GM12878 (cell line): ENCODE data around the gene SFXN2. TPM values are rescaled to one million over a fixed set of nuclear protein-coding genes. Genes with fewer than 3 reads are reported as not detected.

Source experiments
- ATAC-seq: fragments of 200-7000 bp; cut with Tn5 transposase; 3 replicates; pipeline ENCODE4 v1.9.1; 2020; ENCODE audit warnings: mild to moderate bottlenecking, moderate library complexity
- BruUV-seq: library from RNA; stranded (reverse); fragments of 400-500 nt; replicated peaks from 2 replicates; lab custom pipeline; 2021; lab: Mats Ljungman, UMichigan
- CTCF ChIA-PET: fragments of 300-600 bp; sonication (Branson Sonifier 250); formaldehyde crosslinking; extraction: SDS; loops from one replicate; lab custom pipeline; 2021; ENCODE audit warnings: inconsistent platforms; lab: Yijun Ruan, JAX
- POLR2A ChIA-PET: fragments of 350-600 bp; formaldehyde crosslinking; extraction: SDS; loops from one replicate; lab custom pipeline; 2021; ENCODE audit warnings: inconsistent platforms; lab: Charles Lee
- RAD21 ChIA-PET: fragments of 300-600 bp; sonication (Branson Sonifier 250); formaldehyde crosslinking; loops from one replicate; lab custom pipeline; 2023; ENCODE audit warnings: antibody characterized with exemption; ENCODE audit not compliant: unreplicated experiment; lab: Charles Lee
- SMC1A ChIA-PET: fragments of 300-600 bp; sonication (Branson Sonifier 250); formaldehyde crosslinking; loops from one replicate; lab custom pipeline; 2023; ENCODE audit not compliant: unreplicated experiment, uncharacterized antibody; lab: Charles Lee
- DNase-seq: peaks from one replicate; pipeline ENCODE4 v3.0.0-alpha.2; 2011; ENCODE audit warnings: low read depth, low spot score
- FAIRE-seq: peaks from 3 replicates; lab custom pipeline; 2011; peaks lifted over from hg19 to GRCh38; lab: Jason Lieb, UNC
- H2AFZ ChIP-seq: 2 replicates; pipeline ENCODE4 v1.6.0; 2011; ENCODE audit warnings: low read depth, low read length, control low read depth; ENCODE audit not compliant: control insufficient read depth
- H3K27ac ChIP-seq: 2 replicates; pipeline ENCODE4 v1.5.1; 2011; ENCODE audit warnings: control low read depth; ENCODE audit not compliant: control insufficient read depth, insufficient read depth
- H3K27me3 ChIP-seq, 2 experiments: replicated peaks in 1 of 2; 2 replicates each; pipeline versions ENCODE4 v1.6.0 to v1.6.1; 2011; ENCODE audit warnings: low read length in 1 of 2; ENCODE audit not compliant: control insufficient read depth in 2 of 2, insufficient read depth in 2 of 2
- H3K36me3 ChIP-seq, 2 experiments: 2 replicates each; pipeline ENCODE4 v1.5.1; 2011; ENCODE audit warnings: low read length in 1 of 2; ENCODE audit not compliant: control insufficient read depth in 2 of 2, insufficient read depth in 2 of 2
- H3K4me1 ChIP-seq: 2 replicates; pipeline ENCODE4 v1.6.1; 2011; ENCODE audit warnings: mild to moderate bottlenecking, low read length, moderate library complexity, mixed read lengths; ENCODE audit not compliant: control insufficient read depth, insufficient read depth
- H3K4me2 ChIP-seq: 2 replicates; pipeline ENCODE4 v1.6.0; 2011; ENCODE audit warnings: control low read depth; ENCODE audit not compliant: control insufficient read depth, insufficient read depth
- H3K4me3 ChIP-seq: fragments of 200-600 bp; sonication (generic); 2 replicates; pipeline ENCODE4 v1.5.1; 2016
- H3K79me2 ChIP-seq: 2 replicates; pipeline ENCODE4 v1.6.0; 2011; ENCODE audit warnings: low read length; ENCODE audit not compliant: control insufficient read depth, insufficient read depth
- H3K9ac ChIP-seq: 2 replicates; pipeline ENCODE4 v1.8.0; 2011; ENCODE audit warnings: low read length, control low read depth, mixed read lengths; ENCODE audit not compliant: control insufficient read depth, insufficient read depth
- H3K9me3 ChIP-seq: replicated peaks from 3 replicates; pipeline ENCODE4 v1.5.1; 2011; ENCODE audit warnings: mild to moderate bottlenecking, low read length; ENCODE audit not compliant: control insufficient read depth, insufficient read depth
- H4K20me1 ChIP-seq: 2 replicates; pipeline ENCODE4 v1.6.0; 2011; ENCODE audit not compliant: control insufficient read depth, insufficient read depth
- CBFB ChIP-seq: IDR thresholded peaks from 2 replicates; pipeline ENCODE4 v1.6.1; 2016; ENCODE audit warnings: antibody characterized with exemption, low read depth
- CREM ChIP-seq: IDR thresholded peaks from 2 replicates; pipeline ENCODE4 v1.6.1; 2014; ENCODE audit warnings: antibody characterized with exemption, low read depth
- EGR1 ChIP-seq, 2 experiments: IDR thresholded peaks; 1 replicate in 1 of 2; 2 replicates in 1 of 2; pipeline ENCODE4 v1.6.1; 2011 to 2012; ENCODE audit warnings: low read depth in 2 of 2, low read length in 2 of 2, borderline replicate concordance in 1 of 2, mild to moderate bottlenecking in 1 of 2, moderate library complexity in 1 of 2
- ESRRA ChIP-seq: IDR thresholded peaks from 2 replicates; pipeline ENCODE4 v1.6.1; 2012; ENCODE audit warnings: mild to moderate bottlenecking, low read length, improper control_type of control experiment
- FOXK2 ChIP-seq: fragments of 450-650 bp; IDR thresholded peaks from 2 replicates; pipeline ENCODE4 v1.6.1; 2017; ENCODE audit warnings: mild to moderate bottlenecking, moderate library complexity
- HDAC6 ChIP-seq: fragments of 200-600 bp; sonication (generic); IDR thresholded peaks from one replicate; pipeline ENCODE4 v1.8.0; 2017; ENCODE audit warnings: antibody characterized with exemption; ENCODE audit not compliant: unreplicated experiment
- NFIC ChIP-seq: IDR thresholded peaks from 2 replicates; pipeline ENCODE4 v1.6.1; 2012; ENCODE audit warnings: low read depth, mild to moderate bottlenecking, inconsistent platforms, low read length, moderate library complexity
- POU2F2 ChIP-seq: IDR thresholded peaks from 3 replicates; pipeline ENCODE4 v1.6.1; 2011; ENCODE audit warnings: low read depth, mild to moderate bottlenecking, low read length, borderline replicate concordance
- SPI1 ChIP-seq: IDR thresholded peaks from 2 replicates; pipeline ENCODE4 v1.6.1; 2011; ENCODE audit warnings: low read depth, mild to moderate bottlenecking, low read length, moderate library complexity, borderline replicate concordance; ENCODE audit not compliant: insufficient read depth
- SRF ChIP-seq, 2 experiments: IDR thresholded peaks; 2 replicates each; pipeline ENCODE4 v1.6.1; 2011; ENCODE audit warnings: low read depth in 2 of 2, low read length in 2 of 2, mild to moderate bottlenecking in 1 of 2, moderate library complexity in 1 of 2
- SUZ12 ChIP-seq: fragments of 200-600 bp; sonication (generic); IDR thresholded peaks from one replicate; pipeline ENCODE4 v1.6.1; 2018; ENCODE audit warnings: antibody characterized with exemption, mild to moderate bottlenecking; ENCODE audit not compliant: unreplicated experiment
- TCF7 ChIP-seq: IDR thresholded peaks from 2 replicates; pipeline ENCODE4 v1.6.1; 2014; ENCODE audit warnings: antibody characterized with exemption, borderline replicate concordance
- ZNF207 ChIP-seq: fragments of 450-650 bp; IDR thresholded peaks from 2 replicates; pipeline ENCODE4 v1.6.1; 2014; ENCODE audit warnings: antibody characterized with exemption, mild to moderate bottlenecking, borderline replicate concordance
- ZNF384 ChIP-seq: IDR thresholded peaks from 2 replicates; pipeline ENCODE4 v1.6.1; 2012; ENCODE audit warnings: low read depth, mild to moderate bottlenecking, low read length, improper control_type of control experiment, borderline replicate concordance
- ZZZ3 ChIP-seq: IDR thresholded peaks from 2 replicates; pipeline ENCODE4 v1.6.1; 2011; ENCODE audit warnings: low read depth; ENCODE audit not compliant: control insufficient read depth, insufficient read length
- WGBS: methylation state at CpG from one replicate; pipeline ENCODE4 v1.1.6; 2016; ENCODE audit warnings: low lambda C conversion rate; ENCODE audit not compliant: insufficient replicate concordance, insufficient coverage; ENCODE audit errors: missing lambda C conversion rate; 5-methylcytosine and 5-hydroxymethylcytosine counted together
- in situ Hi-C: fragments of 300-500 bp; cut with MboI; formaldehyde crosslinking; loops from 9 replicates; pipeline ENCODE4 v1.14.3; 2018; ENCODE audit warnings: mixed read lengths
- intact Hi-C: fragments of 100-400 bp; cut with micrococcal nuclease; formaldehyde crosslinking; loops from one replicate; pipeline ENCODE4 v1.14.2; 2022; ENCODE audit not compliant: unreplicated experiment
- polyA plus RNA-seq, 11 experiments: library from polyadenylated mRNA; depleted of rRNA in 4 of 11; unstranded in 6 of 11; stranded (reverse) in 5 of 11; fragments of >200 nt; fragmentation: Nextera tagmentation in 4 of 11; fragmentation: Illumina TruSeq in 1 of 11; extraction: Ambion mirVana in 4 of 11; extraction: Trizol in 1 of 11; gene quantifications; 1 replicate in 1 of 11; 2 replicates in 10 of 11; pipeline versions ENCODE4 v1.2.1 to v1.2.3, GENCODE V29; 2011 to 2016; ENCODE audit warnings: inconsistent platforms in 2 of 11, missing spikeins in 2 of 11, low read depth in 1 of 11
- total RNA-seq, 4 experiments: library from RNA; depleted of rRNA in 3 of 4; stranded (reverse); fragments of >200 nt in 3 of 4; fragmentation: Illumina TruSeq in 1 of 4; extraction: Trizol in 1 of 4; gene quantifications; 2 replicates each; pipeline versions ENCODE4 v1.2.1 to v1.2.3, GENCODE V29; 2013 to 2021
- TF ChIP-seq, protein P1 (sequence below): IDR thresholded peaks from 2 replicates; pipeline ENCODE4 v1.6.1; 2012; ENCODE audit warnings: low read depth, low read length, improper control_type of control experiment
- TF ChIP-seq, protein P2 (sequence below): IDR thresholded peaks from 2 replicates; pipeline ENCODE4 v1.6.1; 2011; ENCODE audit warnings: low read depth, low read length, improper control_type of control experiment, borderline replicate concordance
- TF ChIP-seq, protein P3 (sequence below): fragments of 450-650 bp; IDR thresholded peaks from 2 replicates; pipeline ENCODE4 v1.6.1; 2017; ENCODE audit warnings: mild to moderate bottlenecking, moderate library complexity
- TF ChIP-seq, protein P4 (sequence below), 3 experiments: IDR thresholded peaks in 2 of 3; conservative IDR thresholded peaks in 1 of 3; 2 replicates each; pipeline ENCODE4 v1.5.1; 2011; ENCODE audit warnings: low read depth in 3 of 3, low read length in 3 of 3, mild to moderate bottlenecking in 3 of 3, control low read depth in 2 of 3, moderate library complexity in 2 of 3, inconsistent platforms in 1 of 3, mixed read lengths in 1 of 3; ENCODE audit not compliant: control insufficient read depth in 2 of 3, insufficient read depth in 1 of 3; ENCODE audit errors: extremely low read depth in 1 of 3

SFXN2 gene
- total and polyA plus RNA-seq, 10 of the 15 experiments (the other 5 are each of a cell fraction or from before 2014, with no cell fraction given): 8.8 to 22.5 (median 18.5) TPM

DNA sequence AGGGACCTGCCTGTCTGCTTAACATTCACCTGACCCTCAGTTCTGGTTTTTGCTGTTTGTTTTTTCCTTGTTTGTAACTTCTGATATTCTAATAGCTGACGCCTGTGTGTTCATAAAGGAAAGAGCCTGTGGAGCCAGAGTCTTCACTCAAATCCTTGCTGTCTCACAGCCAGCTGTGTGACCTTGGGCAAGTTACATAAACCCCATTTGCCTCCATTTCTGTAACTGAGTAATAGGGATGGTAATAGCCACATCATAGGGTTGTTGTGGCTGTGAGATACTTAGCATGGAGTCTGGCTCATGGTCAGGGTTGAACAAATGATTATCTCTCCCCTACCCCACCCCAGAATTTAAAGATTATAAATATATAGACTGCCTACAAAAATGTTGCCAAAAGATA is 56.4 kb downstream of the SFXN2 start:
- FAIRE-seq (no peak), ATAC-seq (no peak), DNase-seq (no peak)
- Histone ChIP-seq H3K27ac (no peak overlapping the region), H3K79me2 (peaks cover 9% of the 10 kb centered on the region), H3K36me3 (no peaks in the 10 kb centered on the region), H2AFZ (no peak overlapping the region), H3K9me3 (no peaks in the 10 kb centered on the region), H3K4me1 (peaks cover 22% of the 10 kb centered on the region), H3K4me3 (no peak overlapping the region), H3K4me2 (no peak overlapping the region), H3K9ac (no peak overlapping the region), H4K20me1 (no peaks in the 10 kb centered on the region), H3K27me3 (no peaks in the 10 kb centered on the region)
- ChIA-PET SMC1A (no interaction called here), POLR2A (no interaction called here), RAD21 (interaction anchor here (0.7 kb wide), 1 partner anchor 17 kb away, joined by 3 read pairs; no protein-coding TSS in a partner anchor), CTCF (interaction anchor here (1.2 kb wide), 1 partner anchor 563 kb away, joined by 5 read pairs; no protein-coding TSS in a partner anchor)
- 100% methylated on average over 1 of the region's 1 CpG for WGBS
- no TSS peak for BruUV-seq
- intact Hi-C loops: no loop called here
- TF ChIP-seq, protein P1, sequence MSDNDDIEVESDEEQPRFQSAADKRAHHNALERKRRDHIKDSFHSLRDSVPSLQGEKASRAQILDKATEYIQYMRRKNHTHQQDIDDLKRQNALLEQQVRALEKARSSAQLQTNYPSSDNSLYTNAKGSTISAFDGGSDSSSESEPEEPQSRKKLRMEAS: no peak
- TF ChIP-seq, protein P2, sequence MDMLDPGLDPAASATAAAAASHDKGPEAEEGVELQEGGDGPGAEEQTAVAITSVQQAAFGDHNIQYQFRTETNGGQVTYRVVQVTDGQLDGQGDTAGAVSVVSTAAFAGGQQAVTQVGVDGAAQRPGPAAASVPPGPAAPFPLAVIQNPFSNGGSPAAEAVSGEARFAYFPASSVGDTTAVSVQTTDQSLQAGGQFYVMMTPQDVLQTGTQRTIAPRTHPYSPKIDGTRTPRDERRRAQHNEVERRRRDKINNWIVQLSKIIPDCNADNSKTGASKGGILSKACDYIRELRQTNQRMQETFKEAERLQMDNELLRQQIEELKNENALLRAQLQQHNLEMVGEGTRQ: no peak
- TF ChIP-seq, protein P3, sequence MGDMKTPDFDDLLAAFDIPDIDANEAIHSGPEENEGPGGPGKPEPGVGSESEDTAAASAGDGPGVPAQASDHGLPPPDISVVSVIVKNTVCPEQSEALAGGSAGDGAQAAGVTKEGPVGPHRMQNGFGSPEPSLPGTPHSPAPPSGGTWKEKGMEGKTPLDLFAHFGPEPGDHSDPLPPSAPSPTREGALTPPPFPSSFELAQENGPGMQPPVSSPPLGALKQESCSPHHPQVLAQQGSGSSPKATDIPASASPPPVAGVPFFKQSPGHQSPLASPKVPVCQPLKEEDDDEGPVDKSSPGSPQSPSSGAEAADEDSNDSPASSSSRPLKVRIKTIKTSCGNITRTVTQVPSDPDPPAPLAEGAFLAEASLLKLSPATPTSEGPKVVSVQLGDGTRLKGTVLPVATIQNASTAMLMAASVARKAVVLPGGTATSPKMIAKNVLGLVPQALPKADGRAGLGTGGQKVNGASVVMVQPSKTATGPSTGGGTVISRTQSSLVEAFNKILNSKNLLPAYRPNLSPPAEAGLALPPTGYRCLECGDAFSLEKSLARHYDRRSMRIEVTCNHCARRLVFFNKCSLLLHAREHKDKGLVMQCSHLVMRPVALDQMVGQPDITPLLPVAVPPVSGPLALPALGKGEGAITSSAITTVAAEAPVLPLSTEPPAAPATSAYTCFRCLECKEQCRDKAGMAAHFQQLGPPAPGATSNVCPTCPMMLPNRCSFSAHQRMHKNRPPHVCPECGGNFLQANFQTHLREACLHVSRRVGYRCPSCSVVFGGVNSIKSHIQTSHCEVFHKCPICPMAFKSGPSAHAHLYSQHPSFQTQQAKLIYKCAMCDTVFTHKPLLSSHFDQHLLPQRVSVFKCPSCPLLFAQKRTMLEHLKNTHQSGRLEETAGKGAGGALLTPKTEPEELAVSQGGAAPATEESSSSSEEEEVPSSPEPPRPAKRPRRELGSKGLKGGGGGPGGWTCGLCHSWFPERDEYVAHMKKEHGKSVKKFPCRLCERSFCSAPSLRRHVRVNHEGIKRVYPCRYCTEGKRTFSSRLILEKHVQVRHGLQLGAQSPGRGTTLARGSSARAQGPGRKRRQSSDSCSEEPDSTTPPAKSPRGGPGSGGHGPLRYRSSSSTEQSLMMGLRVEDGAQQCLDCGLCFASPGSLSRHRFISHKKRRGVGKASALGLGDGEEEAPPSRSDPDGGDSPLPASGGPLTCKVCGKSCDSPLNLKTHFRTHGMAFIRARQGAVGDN: no peak
- TF ChIP-seq EGR1 (IDR thresholded peaks at IDR 0.05; ENCODE audit: borderline replicate concordance in 1 of 2, low read depth in 2 of 2, low read length in 2 of 2) (no peak), TCF7 (no peak), ESRRA (no peak), POU2F2 (no peak), FOXK2 (no peak), NFIC (no peak), ZNF384 (no peak), ZZZ3 (no peak), CBFB (no peak), SPI1 (no peak), CREM (no peak), HDAC6 (no peak), SRF (IDR thresholded peaks at IDR 0.05; ENCODE audit: low read depth in 2 of 2, low read length in 2 of 2) (no peak), ZNF207 (no peak), SUZ12 (no peak)
- TF ChIP-seq, protein P4, sequence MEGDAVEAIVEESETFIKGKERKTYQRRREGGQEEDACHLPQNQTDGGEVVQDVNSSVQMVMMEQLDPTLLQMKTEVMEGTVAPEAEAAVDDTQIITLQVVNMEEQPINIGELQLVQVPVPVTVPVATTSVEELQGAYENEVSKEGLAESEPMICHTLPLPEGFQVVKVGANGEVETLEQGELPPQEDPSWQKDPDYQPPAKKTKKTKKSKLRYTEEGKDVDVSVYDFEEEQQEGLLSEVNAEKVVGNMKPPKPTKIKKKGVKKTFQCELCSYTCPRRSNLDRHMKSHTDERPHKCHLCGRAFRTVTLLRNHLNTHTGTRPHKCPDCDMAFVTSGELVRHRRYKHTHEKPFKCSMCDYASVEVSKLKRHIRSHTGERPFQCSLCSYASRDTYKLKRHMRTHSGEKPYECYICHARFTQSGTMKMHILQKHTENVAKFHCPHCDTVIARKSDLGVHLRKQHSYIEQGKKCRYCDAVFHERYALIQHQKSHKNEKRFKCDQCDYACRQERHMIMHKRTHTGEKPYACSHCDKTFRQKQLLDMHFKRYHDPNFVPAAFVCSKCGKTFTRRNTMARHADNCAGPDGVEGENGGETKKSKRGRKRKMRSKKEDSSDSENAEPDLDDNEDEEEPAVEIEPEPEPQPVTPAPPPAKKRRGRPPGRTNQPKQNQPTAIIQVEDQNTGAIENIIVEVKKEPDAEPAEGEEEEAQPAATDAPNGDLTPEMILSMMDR (IDR thresholded peaks at IDR 0.05 in 2 of 3, conservative IDR thresholded peaks at IDR 0.05 in 1 of 3; ENCODE audit: control insufficient read depth in 2 of 3, extremely low read depth in 1 of 3, insufficient read depth in 1 of 3, low read depth in 3 of 3, low read length in 3 of 3): no peak
- in situ Hi-C loops: no loop called here
